Measurements from ENCODE around the gene ZMYND15. TPM values are rescaled to one million over a fixed set of nuclear protein-coding genes. Genes with fewer than 3 reads are reported as not detected.

ZMYND15 gene, protein sequence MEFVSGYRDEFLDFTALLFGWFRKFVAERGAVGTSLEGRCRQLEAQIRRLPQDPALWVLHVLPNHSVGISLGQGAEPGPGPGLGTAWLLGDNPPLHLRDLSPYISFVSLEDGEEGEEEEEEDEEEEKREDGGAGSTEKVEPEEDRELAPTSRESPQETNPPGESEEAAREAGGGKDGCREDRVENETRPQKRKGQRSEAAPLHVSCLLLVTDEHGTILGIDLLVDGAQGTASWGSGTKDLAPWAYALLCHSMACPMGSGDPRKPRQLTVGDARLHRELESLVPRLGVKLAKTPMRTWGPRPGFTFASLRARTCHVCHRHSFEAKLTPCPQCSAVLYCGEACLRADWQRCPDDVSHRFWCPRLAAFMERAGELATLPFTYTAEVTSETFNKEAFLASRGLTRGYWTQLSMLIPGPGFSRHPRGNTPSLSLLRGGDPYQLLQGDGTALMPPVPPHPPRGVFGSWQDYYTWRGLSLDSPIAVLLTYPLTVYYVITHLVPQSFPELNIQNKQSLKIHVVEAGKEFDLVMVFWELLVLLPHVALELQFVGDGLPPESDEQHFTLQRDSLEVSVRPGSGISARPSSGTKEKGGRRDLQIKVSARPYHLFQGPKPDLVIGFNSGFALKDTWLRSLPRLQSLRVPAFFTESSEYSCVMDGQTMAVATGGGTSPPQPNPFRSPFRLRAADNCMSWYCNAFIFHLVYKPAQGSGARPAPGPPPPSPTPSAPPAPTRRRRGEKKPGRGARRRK
- total RNA-seq (2012; rRNA removed) (under 0.01 TPM in 1 of 2 replicates, not detected in the other), polyA plus RNA-seq (2012; rRNA removed) (0.07 and 0.14 TPM in 2 replicates), Bru-seq, nascent RNA (percentile 13 among the genes with signal in this experiment), BruChase-seq, experiment 1, labeled RNA remaining after a 6-hour chase (percentile 25 among the genes with signal in this experiment), BruChase-seq, experiment 2, labeled RNA remaining after a 2-hour chase (not detected)
- 0.08 and 0.14 TPM in 2 replicates for polyA plus RNA-seq (2012; cell fraction: cytosol; rRNA removed)
- polyA plus RNA-seq (2012; cell fraction: nucleus; rRNA removed; ENCODE audit: low replicate concordance): 0.55 and 0.61 TPM in 2 replicates
- long read RNA-seq, partial matches to known transcripts: 0 of 1 reads
- long read RNA-seq, other reads (novel, unspliced or antisense): 1 of 1 reads

- POLR2A ChIA-PET (ENCODE audit: unreplicated experiment): no interaction called here
- Histone ChIP-seq H4K8ac (ENCODE audit: low read depth in 2 of 2, low read length in 2 of 2) (no peak within 1 kb of the TSS; a peak in 1 of 4 replicates), H3K18ac (ENCODE audit: low read depth, low read length) (no peak within 1 kb of the TSS), H3K27ac (ENCODE audit: insufficient read depth, low read length) (no peak within 1 kb of the TSS; the same call in 1 of the 2 replicates), H2BK15ac (ENCODE audit: low read depth, low read length) (no peak within 1 kb of the TSS), H2AK5ac (ENCODE audit: low read depth, low read length) (no peak within 1 kb of the TSS), H3K4ac (ENCODE audit: low read depth, low read length) (no peak within 1 kb of the TSS), H3K23ac (ENCODE audit: low read depth, low read length) (0 out of 2 replicates have a peak within 1 kb of the TSS, but pooled peaks have one; percentile 24), H3K9me1 (ENCODE audit: insufficient read depth, low read length) (no peaks in the 10 kb centered on the region), H3K36me3 (ENCODE audit: control insufficient read depth, insufficient read depth, low read length) (no peaks in the 10 kb centered on the region), H3K14ac (replicated peaks; ENCODE audit: low read depth, low read length) (no peak within 1 kb of the TSS), H3K79me1 (ENCODE audit: low read depth in 1 of 2, low read length in 2 of 2) (no peaks in the 10 kb centered on the region), H3K9ac (ENCODE audit: low read depth, low read length) (peak within 1 kb of the TSS; percentile 51), H2AFZ (replicated peaks; ENCODE audit: low read length, poor library complexity) (peak within 1 kb of the TSS; percentile 93), H3K9me3 (ENCODE audit: control insufficient read depth, insufficient read depth, low read length) (no peaks in the 10 kb centered on the region), H3K4me1 (ENCODE audit: control insufficient read depth, insufficient read depth, low read length) (peaks cover 6% of the 10 kb centered on the region; the same call in 1 of the 2 replicates), H2AK9ac (replicated peaks; ENCODE audit: low read depth, low read length, poor library complexity) (peak within 1 kb of the TSS; percentile 72), H4K91ac (ENCODE audit: insufficient read depth, low read depth, low read length) (no peak within 1 kb of the TSS), H3K56ac (ENCODE audit: extremely low read depth, insufficient read depth, low read length) (no peak within 1 kb of the TSS), H2BK120ac (ENCODE audit: low read depth, low read length) (no peak within 1 kb of the TSS), H2BK5ac (ENCODE audit: low read depth, low read length, poor library complexity, severe bottlenecking) (no peak within 1 kb of the TSS), H3K27me3 (ENCODE audit: control insufficient read depth, insufficient read depth, low read length) (peaks cover 58% of the 10 kb centered on the region), H4K20me1 (ENCODE audit: insufficient read depth, low read length) (no peaks in the 10 kb centered on the region), H2BK20ac (ENCODE audit: low read depth, low read length) (no peak within 1 kb of the TSS), H3K4me3 (ENCODE audit: insufficient read depth, low read depth, low read length) (peak within 1 kb of the TSS; percentile 90), H3K4me2 (ENCODE audit: low read depth, low read length) (peak within 1 kb of the TSS; percentile 70), H4K5ac (ENCODE audit: low read depth, low read length) (no peak within 1 kb of the TSS)
- intact Hi-C loops (cut with micrococcal nuclease) (no loop called here), dilution Hi-C loops (cut with HindIII; ENCODE audit: low sequenced_read_pairs, unreplicated experiment) (no loop called here), in situ Hi-C loops (cut with MboI; ENCODE audit: low sequenced_read_pairs) (no loop called here)
- BruUV-seq (replicated peaks): no TSS peak
- no peak for DNase-seq
- WGBS, 2 experiments (ENCODE audit: extremely low coverage in 2 of 2, insufficient read length in 1 of 2): 1% methylated on average over 65 of the region's 100 CpGs; no CpG with 5 or more reads in 1 of the 2 experiments
- CTCF ChIA-PET: no interaction called here
- peak; percentile 87 for ATAC-seq (ENCODE audit: low read depth)
- TF ChIP-seq POLR2A (IDR thresholded peaks at IDR 0.05; ENCODE audit: low read depth, low read length) (no peak), RAD21 (IDR thresholded peaks at IDR 0.05; ENCODE audit: low read length) (no peak), MAZ (IDR thresholded peaks at IDR 0.05; ENCODE audit: borderline replicate concordance, low read depth, low read length) (no peak), FOS (IDR thresholded peaks at IDR 0.05; ENCODE audit: low read depth, low read length) (no peak), MAFK (IDR thresholded peaks at IDR 0.05; ENCODE audit: low read depth, low read length) (no peak), RCOR1 (IDR thresholded peaks at IDR 0.05; ENCODE audit: insufficient replicate concordance, low read length) (no peak), MXI1 (IDR thresholded peaks at IDR 0.05; ENCODE audit: borderline replicate concordance, low read depth, low read length) (no peak), BHLHE40 (IDR thresholded peaks at IDR 0.05; ENCODE audit: low read depth, low read length) (no peak; the same call in 1 of the 2 replicates), CEBPB (IDR thresholded peaks at IDR 0.05; ENCODE audit: low read depth, low read length) (no peak), NFE2L2 (IDR thresholded peaks at IDR 0.05; ENCODE audit: low read depth, low read length) (no peak)
- TF ChIP-seq, protein P1, sequence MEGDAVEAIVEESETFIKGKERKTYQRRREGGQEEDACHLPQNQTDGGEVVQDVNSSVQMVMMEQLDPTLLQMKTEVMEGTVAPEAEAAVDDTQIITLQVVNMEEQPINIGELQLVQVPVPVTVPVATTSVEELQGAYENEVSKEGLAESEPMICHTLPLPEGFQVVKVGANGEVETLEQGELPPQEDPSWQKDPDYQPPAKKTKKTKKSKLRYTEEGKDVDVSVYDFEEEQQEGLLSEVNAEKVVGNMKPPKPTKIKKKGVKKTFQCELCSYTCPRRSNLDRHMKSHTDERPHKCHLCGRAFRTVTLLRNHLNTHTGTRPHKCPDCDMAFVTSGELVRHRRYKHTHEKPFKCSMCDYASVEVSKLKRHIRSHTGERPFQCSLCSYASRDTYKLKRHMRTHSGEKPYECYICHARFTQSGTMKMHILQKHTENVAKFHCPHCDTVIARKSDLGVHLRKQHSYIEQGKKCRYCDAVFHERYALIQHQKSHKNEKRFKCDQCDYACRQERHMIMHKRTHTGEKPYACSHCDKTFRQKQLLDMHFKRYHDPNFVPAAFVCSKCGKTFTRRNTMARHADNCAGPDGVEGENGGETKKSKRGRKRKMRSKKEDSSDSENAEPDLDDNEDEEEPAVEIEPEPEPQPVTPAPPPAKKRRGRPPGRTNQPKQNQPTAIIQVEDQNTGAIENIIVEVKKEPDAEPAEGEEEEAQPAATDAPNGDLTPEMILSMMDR (conservative IDR thresholded peaks at IDR 0.05; ENCODE audit: low read depth, low read length): no peak
These were observed at the start of gene ZMYND15, which contains the start of gene CXCL16 for GRCh38 chr17:4739122-4740024. ZMYND15 (plus strand) TSS chr17:4739833; CDS start chr17:4740549, 716 bp downstream. CXCL16 (minus strand) TSS chr17:4739928; CDS start chr17:4739339, 589 bp downstream.
